Measurements from ENCODE around the gene GALNT3.
A peak's percentile ranks its signal among the peaks of the same experiment; 100 is the strongest.

The GALNT3 gene

GRCh38 chr2:165795011-165795410 lies 964 bp upstream of the GALNT3 start:
- DNase-seq: no peak

GRCh38 chr2:165794536-165794928 lies 485 bp upstream of the GALNT3 start:
- peak; percentile 4 for DNase-seq

- no peak for DNase-seq
Measured at GRCh38 chr2:165793161-165793778, 777 bp downstream of the GALNT3 start.

- DNase-seq: no peak
Measured at GRCh38 chr2:165792104-165792454, 2.0 kb downstream of the GALNT3 start.

GRCh38 chr2:165791421-165792103 lies 2.5 kb downstream of the GALNT3 start:
- no peak for DNase-seq

DNA sequence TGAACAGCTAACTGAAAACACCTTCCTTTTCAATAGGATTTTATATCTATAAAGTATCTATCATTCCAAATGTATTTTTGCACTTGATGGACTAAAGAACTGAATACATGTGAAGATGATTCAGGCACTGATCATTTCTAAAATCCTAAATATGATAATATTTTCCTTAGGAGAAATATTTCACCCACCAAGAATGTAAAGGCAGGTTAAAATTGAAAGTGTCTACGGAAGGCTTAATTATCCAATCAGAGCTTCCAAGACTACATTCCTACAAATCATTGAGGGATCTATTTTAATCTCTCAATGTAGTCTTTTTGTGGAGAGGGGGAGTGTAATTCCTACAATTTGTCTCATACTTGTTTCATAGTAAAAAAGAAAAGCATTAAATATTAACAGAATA lies 3.6 kb downstream of the GALNT3 start:
- no peak for DNase-seq

GRCh38 chr2:165787334-165787733 lies 6.7 kb downstream of the GALNT3 start:
- DNase-seq: no peak

- DNase-seq: no peak
Measured at GRCh38 chr2:165779706-165780105, 14.3 kb downstream of the GALNT3 start.

DNA sequence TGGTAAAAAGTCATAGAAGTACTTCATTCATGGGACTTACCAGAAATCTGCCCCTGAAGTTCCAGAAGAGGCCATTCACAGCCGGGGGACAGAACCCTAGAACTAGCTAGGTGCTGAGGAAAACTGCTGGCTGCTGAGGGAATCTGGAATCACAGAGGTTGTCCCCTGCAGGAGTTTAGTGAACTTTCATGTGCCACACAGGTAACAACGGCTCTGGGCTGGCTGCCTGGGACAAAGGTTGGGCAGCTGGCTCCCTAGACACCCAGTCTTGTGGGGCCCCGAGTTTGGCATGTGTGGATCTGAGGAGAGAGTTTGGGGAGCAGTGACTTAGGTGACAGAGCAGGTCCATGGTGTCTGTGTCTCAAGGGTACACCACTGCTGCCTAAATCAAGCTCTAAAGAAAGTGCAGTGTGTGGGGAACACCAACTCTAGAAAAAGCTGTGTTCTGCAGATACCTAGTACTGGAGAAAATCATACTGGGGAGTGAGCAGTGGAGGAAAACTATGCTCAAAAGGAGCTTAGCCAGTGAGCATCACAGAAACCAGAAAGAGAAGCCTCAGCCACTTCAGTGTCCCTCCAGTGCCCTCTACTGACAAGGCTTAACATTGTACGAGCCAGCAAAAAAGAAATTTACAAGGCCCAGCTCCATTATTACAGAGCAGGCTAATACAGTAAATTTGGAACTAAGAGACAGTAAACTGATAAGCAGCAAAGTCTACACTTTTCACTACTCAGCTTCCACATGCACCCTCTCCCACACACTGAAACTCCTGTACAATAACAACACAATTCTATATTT lies 15.2 kb downstream of the GALNT3 start:
- no peak for DNase-seq

DNA sequence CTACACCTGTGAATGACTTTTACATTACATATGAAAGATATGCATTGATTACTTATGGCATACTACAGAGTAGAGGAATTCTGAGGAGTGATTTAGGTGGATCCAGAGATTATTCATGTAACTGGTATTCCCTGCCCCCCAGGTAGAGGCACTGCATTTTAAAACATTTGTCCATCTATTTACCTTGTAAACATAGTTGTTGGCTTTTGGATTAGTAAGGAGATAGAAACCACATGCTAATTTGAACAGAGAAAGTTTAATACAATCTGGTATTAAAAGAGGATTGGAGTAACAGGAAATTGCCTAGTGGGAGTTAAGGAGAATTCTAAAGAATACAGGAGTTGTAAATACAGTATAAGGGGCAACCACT lies 15.9 kb downstream of the GALNT3 start:
- no peak for DNase-seq

- no peak for DNase-seq
Measured at GRCh38 chr2:165777522-165778186, 16.4 kb downstream of the GALNT3 start.

GRCh38 chr2:165776796-165777195 lies 17.3 kb downstream of the GALNT3 start:
- no peak for DNase-seq

GRCh38 chr2:165776013-165776412 lies 18.0 kb downstream of the GALNT3 start:
- DNase-seq: no peak

- DNase-seq: no peak
Measured at GRCh38 chr2:165773684-165774083, 20.4 kb downstream of the GALNT3 start.

GRCh38 chr2:165772183-165772582 lies 21.9 kb downstream of the GALNT3 start:
- no peak for DNase-seq

DNA sequence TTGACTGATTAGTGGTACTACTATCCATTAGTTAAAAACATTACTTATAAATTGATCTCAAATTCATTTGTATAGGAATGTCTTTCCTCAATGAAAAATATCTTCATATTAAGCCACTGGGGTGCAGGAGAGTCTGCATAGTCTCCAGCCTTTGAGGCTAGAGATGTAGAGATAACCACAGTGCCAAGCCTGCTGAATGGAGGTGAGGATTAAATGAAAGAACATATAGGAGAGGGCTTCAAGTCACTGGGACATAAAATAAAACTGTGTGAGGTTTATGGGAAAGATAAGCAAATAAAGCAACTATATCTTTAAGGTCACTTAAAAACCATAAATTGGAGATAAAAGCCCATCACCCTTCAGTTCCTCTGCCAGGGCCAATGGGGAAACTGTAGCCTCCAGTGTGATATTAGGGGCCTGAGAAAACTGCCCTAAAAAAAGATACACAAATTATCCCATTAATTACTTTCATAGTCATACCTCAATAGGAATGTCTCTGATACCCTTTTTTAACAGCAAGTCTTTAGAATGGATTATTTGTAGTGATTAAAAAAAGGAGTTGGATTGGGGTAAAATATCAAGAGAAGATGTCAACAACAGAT lies 27.6 kb downstream of the GALNT3 start:
- no peak for DNase-seq

DNA sequence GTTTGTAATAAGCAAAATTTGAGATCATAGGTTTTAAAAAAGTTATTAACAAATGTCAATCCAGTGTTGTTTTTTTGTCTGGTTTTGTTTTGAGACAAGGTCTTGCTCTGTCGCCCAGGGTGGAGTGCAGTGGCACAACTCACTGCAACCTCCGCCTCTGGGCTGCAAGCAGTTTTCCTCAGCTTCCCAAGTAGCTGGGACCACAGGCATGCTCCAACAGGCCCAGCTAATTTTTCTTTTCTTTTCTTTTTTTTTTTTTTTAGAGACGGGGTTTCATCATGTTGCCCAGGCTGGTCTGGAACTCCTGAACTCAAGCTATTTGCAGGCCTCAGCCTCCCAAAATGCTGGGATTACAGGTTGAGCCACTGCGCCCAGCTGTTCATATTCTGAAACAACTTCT lies 31.3 kb downstream of the GALNT3 start:
- no peak for DNase-seq

- DNase-seq: no peak
Measured at GRCh38 chr2:165757906-165758675, 36.0 kb downstream of the GALNT3 start.

GRCh38 chr2:165746501-165746900 lies 47.5 kb downstream of the GALNT3 start:
- no peak for DNase-seq

DNA sequence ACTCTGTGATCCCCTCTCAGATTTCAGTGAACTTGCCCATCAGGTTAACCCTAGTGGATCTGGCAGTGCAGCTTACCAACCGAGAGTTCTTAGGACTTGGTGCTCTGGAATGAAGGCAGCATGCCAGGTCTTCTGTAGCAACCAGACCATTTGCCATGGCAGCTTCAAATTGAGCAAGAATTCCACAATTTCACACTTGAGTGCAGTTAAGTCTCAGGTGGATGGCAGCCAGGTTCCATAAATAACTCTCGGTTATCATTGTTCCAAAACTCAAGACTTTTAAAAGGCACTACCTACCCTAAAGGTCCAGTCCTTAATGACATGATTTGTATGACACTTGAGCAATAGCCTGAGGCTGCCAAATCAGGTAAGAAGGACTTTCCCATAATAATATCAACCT lies 48.1 kb downstream of the GALNT3 start:
- no peak for DNase-seq

DNA sequence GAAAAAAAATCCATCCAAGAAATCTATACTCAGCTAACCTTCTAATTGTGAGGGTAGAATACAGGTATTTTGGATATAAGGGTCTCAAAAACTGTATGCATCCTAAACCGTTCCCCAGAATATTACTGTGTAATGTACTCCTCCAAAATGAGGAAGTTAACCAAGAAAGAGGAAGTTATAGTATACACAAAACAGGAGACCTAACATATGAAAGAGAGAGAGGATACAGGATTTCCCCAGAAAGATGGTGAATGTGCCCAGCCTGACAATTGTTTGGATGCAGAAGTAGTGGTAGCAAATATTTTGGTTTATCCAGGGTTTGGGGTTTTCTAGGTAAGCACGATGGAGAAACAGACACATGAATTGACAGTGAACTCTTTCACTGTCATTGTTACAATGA lies 50.6 kb downstream of the GALNT3 start:
- DNase-seq: no peak

DNA sequence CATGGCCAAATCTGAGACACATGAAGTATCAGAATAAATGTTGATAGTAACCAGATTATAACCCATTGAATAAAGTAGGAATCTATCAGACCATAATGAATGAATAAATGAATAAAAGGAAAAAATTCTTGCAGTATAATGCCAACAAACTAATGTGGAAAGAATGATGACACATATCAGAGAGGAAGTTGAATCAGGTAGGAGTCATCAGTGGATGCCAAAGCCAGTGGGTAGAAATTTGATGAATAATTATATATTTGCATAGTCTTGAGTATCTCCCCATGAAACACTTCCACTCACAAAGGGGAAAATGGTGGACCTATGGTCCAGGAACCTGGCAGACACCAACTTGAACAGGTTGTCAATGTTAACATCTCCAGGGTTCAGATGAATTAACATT lies 68.6 kb downstream of the GALNT3 start:
- no peak for DNase-seq

GRCh38 chr2:165720511-165720910 lies 73.5 kb downstream of the GALNT3 start:
- DNase-seq: no peak
